Stimulated activated CD4-positive, alpha-beta T cell treated with anti-CD3 and anti-CD28 coated beads, TNF-alpha, amount 100 ng/mL, for 4 hours (primary cell): ENCODE measurements around the gene CLEC20A.

Source experiments
- DNase-seq, 3 experiments: peaks; one replicate each; pipeline ENCODE4 v3.0.0-alpha.2; 2020; ENCODE audit warnings: low read depth in 3 of 3

The CLEC20A gene

DNA sequence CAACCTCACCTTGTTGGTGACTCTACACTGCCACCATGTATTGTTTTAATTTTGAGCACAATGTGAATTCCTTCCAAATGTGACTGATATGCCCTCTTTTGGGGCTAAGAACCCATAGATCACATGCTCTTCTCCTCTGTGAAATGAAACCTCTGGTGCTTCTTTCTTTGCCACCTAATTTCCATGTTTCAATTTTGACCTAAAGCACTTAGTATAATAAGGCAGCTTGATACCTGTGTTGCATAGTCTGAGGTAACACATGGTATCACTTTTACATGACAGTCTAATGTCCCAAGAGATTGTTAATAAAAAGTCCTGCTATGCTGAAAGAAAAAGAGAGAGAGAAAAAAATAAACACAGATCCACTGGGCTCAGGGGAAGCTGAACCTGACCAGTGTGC lies 24.2 kb downstream of the CLEC20A start:
- no peak for DNase-seq

DNA sequence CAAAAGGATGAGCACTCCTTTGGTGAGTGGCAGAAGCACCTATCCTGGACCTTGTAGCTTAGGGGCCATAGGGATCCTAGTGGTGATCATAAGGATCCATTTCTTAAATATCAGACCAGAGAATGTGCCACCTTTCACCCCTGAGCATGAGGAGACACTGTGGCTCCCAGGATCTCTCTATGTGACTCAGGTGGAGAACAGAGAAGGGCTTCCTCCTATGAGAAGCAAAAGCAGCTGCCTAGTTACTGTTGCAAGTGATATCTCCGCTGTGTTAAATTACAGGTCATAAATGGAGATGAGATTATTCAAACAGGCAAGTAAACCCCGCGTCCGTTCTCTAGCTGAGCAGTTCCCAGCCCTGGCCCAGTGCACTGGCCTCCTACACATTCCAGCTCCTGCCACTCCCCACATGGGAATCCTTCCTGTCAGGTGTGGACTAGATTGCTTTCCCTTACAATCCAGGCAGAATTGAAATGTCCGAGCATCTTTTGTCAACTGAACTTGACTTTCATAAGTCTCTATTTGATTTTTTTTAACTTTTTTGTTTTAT lies 26.3 kb downstream of the CLEC20A start:
- DNase-seq: no peak

DNA sequence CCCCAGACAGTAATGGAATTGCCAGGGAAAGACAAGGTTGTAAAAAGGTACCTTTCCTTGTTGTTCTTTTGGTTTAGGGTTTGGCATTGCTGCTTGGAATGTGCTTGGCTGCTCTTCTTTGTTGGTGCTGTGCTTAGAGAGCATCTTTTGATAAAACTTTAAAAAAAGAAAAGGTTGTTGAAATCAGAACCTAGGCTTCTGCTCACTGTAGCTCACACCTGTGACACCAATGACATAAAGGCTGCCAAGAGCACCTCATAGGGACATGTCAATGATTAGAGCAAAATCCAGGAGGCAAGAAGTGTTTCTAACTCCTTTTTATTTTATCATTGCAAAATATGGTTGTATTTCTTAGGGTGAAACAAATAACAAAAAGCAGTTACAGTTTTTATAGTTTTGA lies 28.9 kb downstream of the CLEC20A start:
- no peak for DNase-seq

DNA sequence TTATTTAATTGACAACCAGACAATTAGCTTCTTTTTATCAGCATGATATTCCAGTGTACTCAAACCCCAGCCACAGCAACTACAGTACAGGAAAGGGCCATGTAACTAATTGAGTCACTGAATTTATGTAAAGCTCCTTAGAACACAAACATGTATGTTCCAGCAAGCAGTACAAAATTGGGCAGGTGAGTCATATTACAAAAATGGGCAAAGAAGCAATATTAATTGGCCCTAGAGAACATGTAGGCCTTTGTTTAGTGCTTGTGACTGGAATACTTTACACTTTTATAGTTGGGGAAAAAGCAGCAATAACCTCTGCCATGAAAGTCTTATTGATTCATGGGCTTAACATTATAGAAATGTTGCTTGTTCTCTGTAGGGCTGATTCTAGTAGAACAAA lies 31.8 kb downstream of the CLEC20A start:
- DNase-seq: no peak

DNA sequence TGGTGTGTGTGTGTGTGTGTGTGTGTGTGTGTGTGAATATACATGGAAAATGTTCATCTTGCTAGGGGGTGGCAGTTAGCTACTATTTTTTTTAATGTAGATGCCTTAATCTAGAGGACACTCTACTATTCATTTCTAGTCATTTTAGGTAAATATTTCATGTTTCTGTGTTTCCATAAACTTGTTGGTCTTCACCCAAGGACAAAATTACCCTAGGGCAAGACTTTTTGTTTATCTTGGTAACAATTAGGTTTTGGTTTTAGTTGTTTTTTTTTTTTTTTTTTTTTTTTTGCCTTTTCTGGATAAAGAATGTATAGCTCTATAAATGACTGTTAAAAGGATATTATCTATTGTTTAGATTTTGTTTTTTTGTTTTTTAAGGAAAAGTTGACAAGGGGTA lies 32.2 kb downstream of the CLEC20A start:
- no peak for DNase-seq

DNA sequence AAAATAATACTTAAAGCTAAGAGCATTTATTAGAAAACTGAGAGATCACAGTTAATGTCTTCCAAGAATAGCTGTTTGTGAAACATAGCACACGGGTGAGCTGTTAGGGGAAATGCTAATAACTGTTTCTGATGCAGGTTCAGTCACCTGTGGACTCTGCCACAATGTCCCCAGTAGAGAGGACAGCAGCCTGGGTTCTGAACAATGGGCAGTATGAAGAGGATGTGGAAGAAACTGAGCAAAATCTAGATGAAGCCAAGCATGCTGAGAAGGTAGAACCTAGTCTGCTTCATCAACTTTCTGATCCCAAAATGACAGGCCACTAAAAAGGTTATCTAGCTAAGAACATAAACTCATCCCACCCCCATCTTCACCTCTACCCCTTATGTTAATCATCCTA lies 32.6 kb downstream of the CLEC20A start:
- no peak for DNase-seq

DNA sequence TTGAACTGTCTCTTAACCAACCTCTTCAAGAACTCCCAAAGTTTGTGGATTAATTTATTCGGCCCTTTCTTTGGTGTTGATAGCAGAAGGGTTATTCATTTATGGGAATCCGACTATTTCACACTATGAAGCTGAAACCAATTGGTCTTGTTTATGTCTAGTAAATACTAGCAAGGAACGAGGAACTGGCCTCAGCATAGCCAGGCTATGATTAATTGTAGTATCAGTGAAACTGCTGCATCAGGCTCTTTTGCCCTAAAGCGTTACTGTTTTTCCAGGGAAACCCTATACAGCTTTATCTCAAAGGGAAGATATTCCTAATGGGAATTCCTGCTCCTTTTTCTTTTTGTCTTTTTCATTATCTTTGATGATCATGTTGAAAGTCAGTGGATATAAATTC lies 35.1 kb downstream of the CLEC20A start:
- DNase-seq: no peak

DNA sequence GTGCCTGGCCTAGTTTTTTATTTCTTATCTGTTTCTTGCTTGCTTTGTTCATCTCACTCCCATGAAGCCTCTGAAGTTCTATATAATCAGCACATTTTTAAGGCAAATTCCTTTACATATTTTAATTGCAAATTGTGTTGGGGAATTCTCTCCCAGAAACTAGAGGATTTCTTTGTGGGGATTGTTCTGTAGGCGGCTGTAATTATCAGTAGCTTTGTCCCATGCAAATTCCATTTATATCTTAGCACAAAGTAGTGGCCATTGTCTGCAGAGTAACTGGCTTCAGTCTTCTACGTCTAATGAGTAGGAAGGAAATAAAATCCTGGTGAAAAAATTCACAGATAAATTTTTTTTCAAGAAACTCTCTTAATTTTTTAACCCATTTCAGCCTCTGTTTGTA lies 35.7 kb downstream of the CLEC20A start:
- DNase-seq: no peak

DNA sequence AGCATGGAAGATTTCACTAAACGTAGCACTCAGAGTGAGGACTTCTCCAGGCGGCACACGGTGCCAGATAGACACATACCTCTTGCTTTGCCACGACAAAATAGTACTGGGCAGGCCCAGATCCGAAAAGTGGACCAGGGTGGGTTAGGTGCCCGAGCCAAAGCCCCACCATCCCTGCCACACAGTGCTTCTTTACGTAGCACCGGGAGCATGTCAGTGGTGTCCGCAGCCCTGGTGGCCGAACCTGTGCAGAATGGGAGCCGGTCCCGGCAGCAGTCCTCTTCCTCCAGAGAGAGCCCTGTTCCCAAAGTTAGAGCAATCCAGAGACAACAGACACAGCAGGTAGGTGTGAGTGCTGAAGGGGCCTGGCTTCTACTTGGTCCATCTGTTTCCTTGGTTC lies 38.6 kb downstream of the CLEC20A start:
- DNase-seq: no peak

DNA sequence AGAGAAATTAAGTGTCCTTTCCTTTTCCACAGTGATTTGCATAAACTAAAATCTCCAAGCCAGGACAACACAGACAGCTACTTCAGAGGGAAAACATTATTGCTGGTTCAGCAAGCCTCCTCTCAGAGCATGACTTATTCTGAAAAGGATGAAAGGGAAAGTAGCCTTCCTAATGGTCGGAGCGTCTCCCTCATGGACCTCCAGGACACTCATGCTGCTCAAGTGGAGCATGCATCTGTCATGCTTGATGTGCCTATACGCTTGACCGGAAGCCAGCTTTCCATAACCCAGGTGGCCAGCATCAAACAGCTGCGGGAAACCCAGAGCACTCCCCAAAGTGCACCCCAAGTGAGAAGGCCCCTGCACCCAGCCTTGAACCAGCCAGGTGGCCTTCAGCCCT lies 39.1 kb downstream of the CLEC20A start:
- DNase-seq: no peak

DNA sequence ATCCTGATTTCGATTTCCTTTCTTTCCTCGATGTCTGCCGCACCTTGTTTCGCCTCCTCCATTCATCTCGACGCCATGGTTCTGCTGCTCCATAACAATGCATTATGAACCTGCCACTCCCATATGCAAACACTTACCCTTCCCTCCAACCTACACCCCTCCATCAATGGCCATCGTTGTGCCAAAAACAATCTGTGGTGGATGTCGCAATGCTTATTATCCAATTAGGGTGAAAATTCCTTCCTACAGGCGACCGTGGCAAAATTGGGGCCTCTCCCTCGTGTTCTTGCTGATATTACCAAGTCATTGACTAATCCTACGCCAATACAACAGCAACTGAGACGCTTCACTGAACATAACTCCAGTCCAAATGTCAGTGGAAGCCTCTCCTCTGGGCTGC lies 40.3 kb downstream of the CLEC20A start:
- DNase-seq: no peak

DNA sequence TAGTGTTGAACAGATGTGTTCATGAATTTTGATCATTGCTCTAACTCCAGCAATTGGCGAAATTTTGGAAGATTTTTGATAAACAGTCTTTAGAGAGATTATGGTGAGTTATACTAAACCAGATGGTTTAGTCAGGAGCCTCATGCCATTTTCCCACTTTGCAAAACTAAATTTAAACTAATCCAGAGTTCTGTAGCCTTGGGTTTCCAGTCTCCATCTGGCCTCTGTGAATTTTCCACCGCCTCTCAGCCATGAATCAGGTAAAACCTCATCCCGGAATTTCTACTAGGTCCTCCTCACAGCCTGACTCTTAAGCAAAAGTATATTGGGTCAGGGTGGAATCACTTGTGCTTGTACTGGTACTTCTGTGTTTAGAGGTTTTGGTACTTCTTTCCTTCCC lies 44.8 kb downstream of the CLEC20A start:
- no peak for DNase-seq

DNA sequence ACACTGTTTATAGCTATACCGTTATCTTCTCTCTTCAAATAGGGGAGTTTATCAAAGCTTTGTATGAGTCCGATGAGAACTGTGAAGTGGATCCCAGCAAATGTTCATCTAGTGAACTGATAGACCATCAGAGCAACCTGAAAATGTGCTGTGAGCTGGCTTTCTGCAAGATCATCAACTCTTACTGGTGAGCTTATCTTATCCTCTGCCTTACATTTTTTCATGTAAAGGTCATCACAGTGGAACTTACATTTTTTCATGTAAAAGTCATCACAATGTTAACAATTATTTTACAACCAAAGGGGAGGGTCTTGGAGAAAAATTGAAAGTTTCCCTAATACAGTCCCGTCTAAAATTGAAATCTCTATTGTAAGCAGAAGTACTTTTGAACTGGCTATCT lies 45.2 kb downstream of the CLEC20A start:
- no peak for DNase-seq

DNA sequence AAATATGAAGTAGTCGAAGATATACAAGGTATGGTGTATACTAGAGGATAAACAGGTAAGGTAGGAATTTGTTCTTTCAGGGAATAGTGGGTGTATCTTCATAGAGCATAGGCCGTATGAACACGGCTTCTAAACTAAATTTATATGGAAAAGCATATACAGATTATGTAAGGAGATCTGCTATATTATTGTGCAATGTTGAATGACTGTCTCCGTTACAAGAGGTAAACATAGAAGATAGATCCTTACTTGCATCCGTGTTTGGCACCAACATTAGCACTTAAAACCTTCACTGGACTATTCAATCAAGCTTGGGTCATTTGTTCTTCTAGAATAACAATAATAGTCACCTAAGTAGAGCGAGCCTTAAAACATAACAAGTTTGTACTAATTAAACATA lies 45.9 kb downstream of the CLEC20A start:
- no peak for DNase-seq

DNA sequence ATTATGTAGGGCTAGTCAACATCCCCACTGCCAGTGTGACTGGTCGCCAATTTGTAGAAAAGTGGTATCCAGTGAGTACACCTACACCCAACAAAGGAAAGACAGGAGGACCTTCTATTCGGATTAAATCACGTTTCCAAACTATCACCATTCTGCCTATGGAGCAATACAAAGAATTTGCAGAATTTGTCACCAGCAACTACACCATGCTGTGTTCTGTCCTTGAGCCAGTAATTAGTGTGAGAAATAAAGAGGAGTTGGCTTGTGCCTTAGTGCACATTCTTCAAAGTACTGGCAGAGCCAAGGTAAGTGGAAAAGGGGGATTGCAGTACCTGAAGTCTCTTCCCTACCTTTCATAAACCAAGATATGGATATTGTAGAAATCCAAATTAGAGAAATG lies 53.8 kb downstream of the CLEC20A start:
- no peak for DNase-seq

DNA sequence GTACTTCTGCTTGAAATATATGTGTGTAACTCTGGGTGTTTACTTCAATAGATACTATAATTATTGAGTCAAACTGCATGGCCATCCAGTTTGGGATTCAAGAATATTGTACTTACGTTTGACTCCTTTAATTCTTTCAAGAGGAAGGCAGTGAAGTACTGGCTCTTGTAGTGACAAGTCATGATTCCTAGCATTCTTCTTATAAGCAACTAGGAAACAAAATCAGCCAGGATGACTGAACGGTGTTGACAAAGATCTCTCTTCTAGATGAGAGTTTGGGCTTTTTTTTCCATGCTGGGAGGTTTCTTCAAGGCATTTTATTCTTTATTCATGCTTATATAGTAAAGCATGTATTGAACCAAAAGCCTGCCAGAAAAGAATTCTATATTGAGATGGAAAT lies 58.3 kb downstream of the CLEC20A start:
- DNase-seq: no peak

DNA sequence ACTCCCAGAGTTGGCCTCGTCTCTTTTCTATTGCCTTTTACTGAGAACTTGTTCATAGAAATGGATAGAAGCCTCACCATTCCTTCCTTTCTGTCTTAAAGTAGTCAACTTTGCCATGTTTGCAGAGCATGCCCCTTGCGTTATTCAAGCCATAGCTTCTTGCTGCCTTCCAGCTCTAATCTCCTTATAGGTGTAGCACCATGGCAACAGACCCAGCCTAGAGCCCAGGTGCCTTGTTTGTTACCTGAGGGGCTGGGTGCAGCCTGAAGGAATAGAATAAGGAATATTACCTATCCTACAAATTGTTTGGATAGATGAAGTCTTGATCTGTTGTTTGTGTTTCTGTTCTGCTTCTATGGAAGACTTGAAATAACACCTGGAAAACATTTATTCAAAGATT lies 59.9 kb downstream of the CLEC20A start:
- DNase-seq: no peak

DNA sequence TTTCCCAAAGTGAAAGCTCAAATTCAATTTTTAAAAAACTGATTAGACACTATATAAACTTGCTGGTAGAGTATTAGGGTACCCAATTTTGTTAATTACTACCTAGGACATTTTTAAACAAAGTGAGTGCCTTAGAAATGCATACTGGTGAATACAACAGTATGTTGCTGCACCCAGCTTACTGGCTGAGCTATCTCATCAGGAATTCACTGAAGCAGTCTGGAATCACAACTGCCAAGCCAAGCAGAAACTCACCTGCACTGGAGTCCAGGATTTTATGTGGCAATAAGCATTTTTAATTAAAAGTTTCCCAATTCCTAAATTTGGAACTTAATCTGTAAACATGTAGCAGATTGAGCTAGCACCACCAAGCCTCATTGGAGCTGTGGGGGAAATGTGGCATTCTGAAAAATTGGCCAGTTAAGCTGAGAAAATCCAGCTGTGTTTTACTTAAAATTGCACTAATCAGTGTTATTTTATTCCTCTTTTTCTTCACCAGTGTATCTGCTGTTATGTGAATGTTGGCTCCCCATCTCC lies 61.8 kb downstream of the CLEC20A start:
- no peak for DNase-seq

DNA sequence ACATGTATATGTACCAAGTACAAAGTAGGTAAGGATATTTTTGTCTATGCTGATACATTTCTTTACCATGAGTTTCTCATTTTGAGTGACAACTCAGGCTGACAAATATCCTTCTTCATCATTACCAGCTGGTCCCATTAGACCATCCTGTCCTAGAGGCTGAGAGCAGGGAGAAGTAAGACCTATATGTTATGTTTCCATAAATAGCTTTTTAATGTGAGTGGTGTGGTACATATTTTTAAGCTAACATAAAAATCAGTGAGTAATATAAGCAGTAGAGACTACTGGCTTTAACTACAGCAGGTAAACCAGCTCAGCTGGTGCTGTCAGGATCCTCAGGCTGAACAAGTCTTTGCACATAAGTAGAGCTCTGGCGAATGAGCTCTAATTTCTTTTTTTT lies 62.4 kb downstream of the CLEC20A start:
- DNase-seq: no peak
